GM12891 (cell line): ENCODE results near the gene RAB5IF.
"Not testable (repeated sequence)": the region's sequence is repeated elsewhere in the genome, so short reads cannot be mapped to it uniquely, and the experiment has no call there.

ENCODE experiments used
- DNase-seq: peaks from one replicate; pipeline ENCODE4 v3.0.0; 2011; ENCODE audit warnings: low spot score; ENCODE audit not compliant: insufficient read length
- FAIRE-seq: peaks from 2 replicates; lab custom pipeline; 2011; peaks lifted over from hg19 to GRCh38; lab: Jason Lieb, UNC
- PAX5 ChIP-seq: IDR thresholded peaks from 2 replicates; pipeline ENCODE4 v1.6.1; 2011; ENCODE audit warnings: low read length, moderate library complexity, mild to moderate bottlenecking; ENCODE audit not compliant: insufficient read depth, severe bottlenecking
- POLR2A ChIP-seq: IDR thresholded peaks from 2 replicates; pipeline ENCODE4 v1.6.1; 2011; ENCODE audit warnings: low read depth, low read length, control low read depth
- POLR2AphosphoS5 ChIP-seq: IDR thresholded peaks from 2 replicates; pipeline ENCODE4 v1.6.1; 2011; ENCODE audit warnings: low read depth, low read length, control low read depth
- POU2F2 ChIP-seq: IDR thresholded peaks from 2 replicates; pipeline ENCODE4 v1.6.1; 2011; ENCODE audit warnings: low read depth, mild to moderate bottlenecking, control low read depth, low read length, moderate library complexity
- SPI1 ChIP-seq: IDR thresholded peaks from 2 replicates; pipeline ENCODE4 v1.6.1; 2011; ENCODE audit warnings: low read depth, low read length, control low read depth
- TAF1 ChIP-seq: IDR thresholded peaks from 2 replicates; pipeline ENCODE4 v1.6.1; 2011; ENCODE audit warnings: low read depth, low read length, control low read depth

The RAB5IF gene

GRCh38 chr20:36629719-36630681, 24.4 kb downstream of the RAB5IF start:
- peak; percentile 83 for FAIRE-seq
- DNase-seq: peak; percentile 60
- TF ChIP-seq POU2F2 (no peak), POLR2AphosphoS5 (no peak), TAF1 (peak; percentile 15; the same call in 1 of the 2 replicates), POLR2A (no peak), SPI1 (peak; percentile 14; the same call in 1 of the 2 replicates), PAX5 (no peak)

DNA sequence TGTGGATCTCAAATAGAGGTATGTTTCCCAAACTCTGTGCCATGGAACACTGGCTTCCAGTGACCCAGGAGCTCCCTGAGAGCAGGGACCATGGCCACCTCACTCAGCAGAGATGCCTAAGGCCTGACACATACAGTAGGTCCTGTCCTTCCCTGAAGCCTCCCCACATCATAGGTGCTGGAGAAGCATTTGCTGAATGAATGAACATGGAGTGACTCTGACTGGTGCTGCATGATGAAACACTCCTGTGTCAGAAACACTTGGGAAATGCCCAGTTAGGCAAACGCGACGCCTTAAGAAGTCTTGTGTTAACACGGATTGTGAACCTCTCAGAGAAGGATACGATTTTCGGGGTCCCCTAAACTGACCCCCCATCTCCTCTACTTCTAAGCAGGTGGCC, 26.1 kb downstream of the RAB5IF start:
- DNase-seq (no peak), FAIRE-seq (no peak)
- TF ChIP-seq POLR2A (no peak), SPI1 (no peak), POU2F2 (no peak), POLR2AphosphoS5 (no peak), TAF1 (no peak), PAX5 (no peak)

DNA sequence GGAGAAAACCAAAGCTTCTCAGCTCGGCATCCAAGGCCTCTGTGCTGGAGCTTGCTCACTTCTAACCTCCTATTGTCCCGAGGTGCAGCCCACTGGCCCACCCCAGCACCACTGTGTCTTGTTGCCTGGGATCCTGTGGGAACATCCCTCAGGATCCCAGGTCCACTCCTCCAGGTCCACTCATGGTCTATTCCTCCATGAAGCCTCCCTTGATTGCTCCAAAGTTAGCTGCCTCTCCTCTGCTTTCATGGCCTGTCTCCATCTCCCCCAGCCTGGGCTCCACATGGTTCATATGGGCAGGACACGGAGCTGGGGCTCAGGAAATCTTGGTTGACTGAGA, 26.5 kb downstream of the RAB5IF start:
- TF ChIP-seq TAF1: no peak
- no peak for TF ChIP-seq POU2F2
- TF ChIP-seq SPI1: no peak
- TF ChIP-seq PAX5: no peak
- TF ChIP-seq POLR2A: no peak
- no peak for TF ChIP-seq POLR2AphosphoS5
- FAIRE-seq (no peak), DNase-seq (no peak)

DNA sequence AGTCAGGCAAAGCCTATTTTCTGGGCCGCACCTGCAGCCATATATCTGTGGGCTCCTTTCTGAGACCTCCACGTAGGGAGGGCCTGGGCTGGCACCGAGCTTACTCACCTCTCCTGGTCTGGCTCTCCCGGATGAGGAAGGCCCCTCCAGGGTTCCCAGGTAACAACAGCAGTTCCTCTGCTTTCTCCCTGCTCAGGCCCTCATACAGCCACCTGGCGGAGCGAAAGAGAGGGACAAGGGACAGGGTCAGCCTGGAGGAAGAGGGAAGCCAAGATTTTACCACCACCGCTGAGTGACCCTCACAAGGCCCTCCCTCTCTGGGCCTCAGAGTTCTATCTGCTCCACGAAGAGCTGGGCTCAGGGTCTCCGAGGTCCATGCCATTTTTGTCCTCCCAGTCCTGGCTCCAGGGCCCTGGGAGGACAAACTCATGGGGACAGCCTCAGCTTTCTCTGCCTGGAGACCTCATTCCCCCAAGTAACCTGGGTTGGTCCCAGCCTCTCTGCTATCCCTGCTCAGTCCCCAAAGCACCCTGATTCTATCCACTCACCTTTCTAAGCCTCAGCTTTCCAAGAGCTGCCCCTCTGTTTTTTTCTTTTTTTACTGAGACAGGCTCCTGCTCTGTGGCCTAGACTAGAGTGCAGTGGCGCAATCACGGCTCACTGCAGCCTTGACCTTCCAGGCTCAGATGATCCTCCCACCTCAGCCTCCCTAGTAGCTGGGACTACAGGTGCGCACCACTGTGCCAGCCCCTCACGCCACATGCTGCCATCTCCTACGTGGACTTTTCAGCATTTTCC, 27.1 kb downstream of the RAB5IF start:
- TF ChIP-seq PAX5: no peak
- DNase-seq (no peak), FAIRE-seq (no peak)

DNA sequence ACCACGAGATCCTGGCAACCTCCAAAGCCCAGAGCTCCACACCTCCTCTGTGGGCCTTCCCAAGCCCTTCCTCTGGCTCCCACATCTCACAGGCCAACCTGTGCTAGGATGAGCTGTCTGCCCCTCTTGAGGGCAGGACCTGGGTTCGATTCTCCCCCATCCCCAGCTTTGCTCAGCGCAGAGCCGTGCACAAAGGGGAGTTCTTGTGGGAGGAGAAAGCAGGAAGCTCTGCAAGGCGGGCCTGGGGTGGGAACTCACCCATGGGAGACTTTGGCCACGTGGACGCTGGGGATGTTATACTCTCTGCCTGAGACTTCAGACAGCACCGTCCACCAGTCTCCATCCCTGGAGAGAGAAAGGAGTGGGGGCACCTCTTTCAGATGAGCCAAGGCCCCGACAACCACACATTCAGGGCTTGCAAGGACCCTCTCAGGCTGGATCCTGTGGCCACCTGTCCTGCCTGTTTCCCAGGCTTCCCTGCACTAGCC, 27.8 kb downstream of the RAB5IF start:
- TF ChIP-seq TAF1 (no peak), POU2F2 (no peak), POLR2A (no peak), PAX5 (no peak), SPI1 (no peak), POLR2AphosphoS5 (no peak)
- DNase-seq: no peak
- FAIRE-seq: no peak

DNA sequence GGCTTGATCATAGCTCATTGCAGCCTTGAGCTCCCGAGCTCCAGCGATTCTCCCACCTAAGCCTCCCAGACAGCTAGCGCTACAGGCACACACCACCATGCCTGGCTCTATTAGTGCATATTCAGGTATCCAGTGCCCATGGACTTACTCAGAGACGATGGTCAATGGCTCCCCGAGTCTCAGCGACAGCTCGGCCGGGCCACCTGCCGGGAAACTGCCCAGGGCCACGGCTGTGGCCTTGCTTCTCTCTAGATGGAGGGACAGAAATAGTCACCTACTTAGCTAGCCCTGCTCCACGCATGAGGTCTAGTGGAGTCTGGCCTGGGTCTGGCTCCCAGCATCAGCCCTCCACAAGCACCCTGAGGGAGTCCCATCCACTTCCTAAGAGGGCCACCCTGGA, 28.8 kb downstream of the RAB5IF start:
- no peak for TF ChIP-seq POLR2AphosphoS5
- no peak for TF ChIP-seq POU2F2
- TF ChIP-seq PAX5: no peak
- TF ChIP-seq SPI1: no peak
- no peak for TF ChIP-seq TAF1
- no peak for TF ChIP-seq POLR2A
- FAIRE-seq (no peak), DNase-seq (no peak)

DNA sequence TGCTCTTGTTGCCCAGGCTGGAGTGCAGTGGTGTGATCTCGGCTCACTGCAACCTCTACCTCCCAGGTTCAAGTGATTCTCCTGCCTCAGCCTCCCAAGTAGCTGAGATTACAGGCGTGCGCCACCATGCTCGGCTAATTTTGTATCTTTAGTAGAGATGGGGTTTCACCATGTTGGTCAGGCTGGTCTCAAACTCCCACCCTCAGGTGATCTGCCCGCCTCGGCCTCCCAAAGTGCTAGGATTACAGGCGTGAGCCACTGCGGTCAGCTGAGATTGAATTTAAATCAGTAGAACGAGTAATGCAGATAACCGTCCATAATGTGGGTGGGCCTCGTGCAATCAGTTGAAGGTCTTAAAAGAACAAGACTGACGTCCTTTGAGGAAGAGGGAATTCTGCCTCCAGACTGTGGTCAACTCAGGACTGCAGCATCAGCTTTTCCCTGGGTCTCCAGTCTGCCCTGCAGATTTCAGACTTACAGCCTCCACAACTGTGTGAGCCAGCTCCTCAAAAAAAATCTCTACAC, 33.4 kb downstream of the RAB5IF start:
- FAIRE-seq, DNase-seq: not testable (repeated sequence)

GRCh38 chr20:36641506-36641843, 35.9 kb downstream of the RAB5IF start:
- FAIRE-seq (no peak), DNase-seq (no peak)
- no peak for TF ChIP-seq POU2F2
- TF ChIP-seq TAF1: no peak
- no peak for TF ChIP-seq POLR2A
- TF ChIP-seq PAX5: no peak
- no peak for TF ChIP-seq POLR2AphosphoS5
- TF ChIP-seq SPI1: no peak

GRCh38 chr20:36642136-36642535, 36.6 kb downstream of the RAB5IF start:
- FAIRE-seq (no peak), DNase-seq (no peak)
- no peak for TF ChIP-seq POLR2AphosphoS5
- no peak for TF ChIP-seq POU2F2
- no peak for TF ChIP-seq PAX5
- no peak for TF ChIP-seq TAF1
- TF ChIP-seq POLR2A: no peak
- TF ChIP-seq SPI1: no peak

GRCh38 chr20:36644032-36644705, 38.6 kb downstream of the RAB5IF start:
- FAIRE-seq: no peak
- no peak for TF ChIP-seq SPI1
- TF ChIP-seq POU2F2: no peak
- TF ChIP-seq POLR2A: no peak
- TF ChIP-seq TAF1: no peak
- TF ChIP-seq POLR2AphosphoS5: no peak
- no peak for TF ChIP-seq PAX5
- DNase-seq: no peak

DNA sequence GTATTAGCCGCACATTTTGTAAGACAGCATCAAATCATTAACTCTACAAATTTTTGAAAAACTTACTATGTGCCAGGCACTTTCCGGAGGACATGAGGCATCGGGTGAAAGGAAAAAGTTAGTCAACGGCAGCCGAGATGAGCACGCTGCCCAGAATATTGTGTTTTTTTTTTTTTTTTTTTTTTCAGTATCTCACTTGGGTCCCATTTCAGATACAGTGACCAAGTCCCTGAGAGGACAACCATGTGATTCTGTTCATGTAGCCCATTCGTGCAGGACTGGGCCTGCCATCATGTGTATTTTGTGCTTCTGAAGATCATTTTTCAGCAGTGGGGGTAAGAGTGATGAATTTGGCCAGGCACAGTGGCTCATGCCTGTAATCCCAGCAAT, 39.1 kb downstream of the RAB5IF start:
- TF ChIP-seq POLR2A (no peak), POU2F2 (no peak)
- FAIRE-seq: no peak

More for the DNA sequence above, 39.1 kb downstream of the RAB5IF start:
- no peak for DNase-seq
